ENCODE data around the gene SYT14.
"Not testable (repeated sequence)": the region's sequence is repeated elsewhere in the genome, so short reads cannot be mapped to it uniquely, and the experiment has no call there.

Gene SYT14

DNA sequence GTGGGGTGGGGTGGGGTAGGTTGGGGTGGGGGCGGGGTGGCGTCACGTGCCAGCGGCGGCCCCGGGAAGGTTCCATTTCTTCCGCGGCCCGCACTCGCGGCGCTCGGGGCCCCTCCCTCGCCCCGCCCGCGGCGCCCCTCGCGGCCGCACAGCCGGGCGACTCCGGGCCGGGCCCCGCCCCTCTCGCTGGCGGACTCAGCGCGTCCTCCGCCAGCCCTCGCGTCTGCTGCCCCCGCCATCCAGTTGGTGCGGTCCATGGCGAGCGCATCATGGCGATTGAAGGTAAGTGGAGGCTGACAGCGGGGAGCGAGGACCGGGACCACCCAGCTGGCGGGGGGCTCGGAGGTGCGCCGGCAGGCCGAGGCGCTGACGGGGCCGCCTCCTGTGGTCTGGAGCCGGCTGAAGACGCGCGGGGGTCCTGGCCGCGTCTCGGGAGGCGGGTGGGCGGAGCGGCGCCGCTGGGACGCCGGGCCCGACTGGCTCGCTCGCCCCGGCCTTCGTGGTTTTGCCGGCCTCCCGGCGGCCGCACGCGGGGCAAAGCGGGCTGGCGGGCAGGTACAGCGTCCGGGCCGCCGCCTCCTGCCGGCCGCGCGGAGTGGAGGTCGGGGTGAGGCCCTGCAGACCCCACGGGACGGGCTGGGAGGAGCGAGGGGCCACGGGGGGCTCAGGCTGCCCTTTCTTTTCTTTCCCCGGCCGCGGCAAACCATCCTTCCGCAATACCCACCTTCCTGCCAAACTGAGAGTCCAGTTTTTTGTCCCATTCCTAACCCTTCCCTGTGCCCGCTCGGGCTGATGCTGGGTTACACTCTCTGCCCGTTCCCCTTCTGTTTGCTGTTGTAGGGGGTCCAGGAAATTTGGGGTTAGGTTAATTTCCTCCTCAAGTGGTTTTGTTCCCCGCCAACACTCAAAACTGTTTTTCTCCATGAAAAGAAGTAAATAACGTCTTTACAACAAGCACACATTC lies at the start of gene SYT14:
Gene SYT14, plus strand, starts transcription at position 222 of the 964 bp plus-strand sequence. Its CDS starts 48 bp downstream, at position 270.
- no peak for DNase-seq (ENCODE audit: low read depth in 2 of 2)

DNA sequence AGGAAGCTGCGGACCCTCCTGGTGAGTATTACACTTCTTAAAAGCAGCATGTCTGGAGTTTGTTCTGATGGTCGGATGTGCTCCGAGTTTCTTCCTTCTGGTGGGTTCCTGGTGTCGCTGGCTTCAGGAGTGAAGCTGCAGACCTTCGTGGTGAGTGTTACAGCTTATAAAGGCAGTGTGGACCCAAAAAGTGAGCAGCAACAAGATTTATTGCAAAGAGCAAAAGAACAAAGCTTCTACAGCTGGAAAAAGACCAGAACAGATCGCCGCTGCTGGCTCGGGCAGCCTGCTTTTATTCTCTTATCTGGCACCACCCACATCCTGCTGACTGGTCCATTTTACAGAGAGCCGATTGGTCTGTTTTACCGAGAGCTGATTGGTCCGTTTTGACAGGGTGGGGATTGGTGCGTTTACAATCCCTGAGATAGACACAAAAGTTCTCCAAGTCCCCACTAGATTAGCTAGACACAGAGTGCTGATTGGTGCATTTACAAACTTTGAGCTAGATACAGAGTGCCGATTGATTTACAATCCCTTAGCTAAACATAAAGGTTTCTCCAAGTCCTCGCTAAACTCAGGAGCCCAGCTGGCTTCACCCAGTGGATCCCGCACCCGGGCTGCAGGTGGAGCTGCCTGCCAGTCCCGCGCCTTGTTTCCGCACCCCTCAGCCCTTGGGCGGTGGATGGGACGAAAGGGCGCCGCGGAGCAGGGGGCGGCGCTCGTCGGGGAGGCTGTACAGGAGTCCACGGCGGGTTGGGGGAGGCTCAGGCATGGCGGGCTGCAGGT lies 49.5 kb upstream of the SYT14 start:
- DNase-seq (ENCODE audit: low read depth in 2 of 2), result not testable (repeated sequence)

DNA sequence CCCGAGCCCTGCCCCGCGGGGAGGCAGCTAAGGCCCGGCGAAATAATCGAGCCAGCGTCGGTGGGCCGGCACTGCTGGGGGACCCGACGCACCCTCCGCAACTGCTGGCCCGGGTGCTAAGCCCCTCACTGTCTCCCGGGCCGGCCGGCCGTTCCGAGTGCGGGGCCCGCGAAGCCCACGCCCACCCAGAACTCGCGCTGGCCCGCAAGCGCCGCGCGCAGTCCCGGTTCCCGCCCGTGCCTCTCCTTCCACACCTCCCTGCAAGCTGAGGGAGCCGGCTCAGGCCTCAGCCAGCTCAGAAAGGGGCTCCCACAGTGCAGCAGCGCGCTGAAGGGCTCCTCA lies 49.0 kb upstream of the SYT14 start:
- no peak for DNase-seq (ENCODE audit: low read depth in 2 of 2)

DNA sequence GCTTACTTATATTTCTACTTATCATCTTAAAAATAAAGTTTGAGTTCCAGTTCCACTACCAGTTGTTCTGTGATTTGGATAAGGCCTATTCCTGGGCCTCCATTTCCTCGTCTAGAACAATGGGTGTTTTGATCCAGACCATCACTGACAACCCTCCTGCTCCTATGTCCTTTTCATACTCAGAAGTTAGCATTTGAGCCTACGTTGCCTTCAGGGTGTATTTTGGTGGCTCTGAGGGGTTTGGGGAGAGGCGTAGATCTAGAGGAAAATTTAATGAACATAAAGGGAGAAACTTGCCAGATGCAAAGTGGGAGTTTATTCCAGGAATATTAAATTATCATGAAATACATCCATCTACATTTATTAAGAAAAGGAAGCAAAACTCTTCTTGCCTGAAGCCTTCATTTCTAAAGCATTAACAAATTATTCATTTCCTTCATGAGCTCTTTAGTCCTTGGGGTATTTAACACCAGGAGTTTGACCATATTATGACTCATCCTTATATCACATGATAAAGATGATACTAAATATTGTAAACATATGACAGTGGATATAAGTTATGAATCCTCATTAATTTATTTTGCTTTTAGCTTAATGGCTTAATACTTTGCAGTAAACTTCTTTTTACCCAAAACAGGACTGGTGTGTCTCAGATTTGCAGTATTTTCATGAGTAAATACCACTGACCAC lies 47.2 kb upstream of the SYT14 start:
- DNase-seq (ENCODE audit: low read depth in 2 of 2), result no peak

DNA sequence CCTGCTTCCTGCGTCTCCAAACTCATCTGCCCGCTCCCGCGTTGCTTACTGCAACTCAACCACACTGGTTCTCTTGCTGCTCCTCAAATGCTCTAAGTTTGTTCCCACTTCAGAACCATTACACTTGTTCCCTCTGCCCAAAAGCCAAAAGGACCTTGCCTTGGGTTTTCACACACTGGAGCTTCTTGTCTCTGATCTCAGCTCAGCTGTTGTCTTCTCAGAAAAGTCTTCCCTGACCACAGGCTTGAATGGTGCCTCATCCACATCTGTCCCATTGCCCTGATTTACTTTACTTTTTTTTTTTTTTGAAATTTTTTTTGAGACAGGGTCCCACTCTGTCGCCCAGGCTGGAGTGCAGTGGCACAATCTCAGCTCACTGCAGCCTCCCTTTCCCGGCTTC lies 44.3 kb upstream of the SYT14 start:
- DNase-seq (ENCODE audit: low read depth in 2 of 2), result no peak

DNA sequence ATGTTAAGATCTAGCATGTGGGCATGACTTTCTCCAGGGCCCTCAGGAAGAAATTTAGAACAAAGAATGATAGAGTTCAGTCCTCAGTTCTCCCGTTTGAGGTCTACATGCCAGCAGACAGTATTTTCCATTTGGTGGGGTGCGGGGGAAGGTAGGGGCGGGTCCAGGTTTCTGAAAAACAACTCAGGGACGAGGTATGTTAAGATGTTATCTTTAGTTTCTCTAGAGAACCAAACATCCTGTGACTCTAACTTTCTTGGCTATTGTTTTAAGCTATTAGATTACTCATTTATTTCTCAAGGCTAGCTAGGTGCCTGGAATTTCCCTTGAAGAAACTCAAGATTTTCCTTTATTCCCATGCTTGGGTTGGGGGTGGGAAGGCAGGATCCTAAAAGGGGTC lies 42.3 kb upstream of the SYT14 start:
- no peak for DNase-seq (ENCODE audit: low read depth in 2 of 2)

DNA sequence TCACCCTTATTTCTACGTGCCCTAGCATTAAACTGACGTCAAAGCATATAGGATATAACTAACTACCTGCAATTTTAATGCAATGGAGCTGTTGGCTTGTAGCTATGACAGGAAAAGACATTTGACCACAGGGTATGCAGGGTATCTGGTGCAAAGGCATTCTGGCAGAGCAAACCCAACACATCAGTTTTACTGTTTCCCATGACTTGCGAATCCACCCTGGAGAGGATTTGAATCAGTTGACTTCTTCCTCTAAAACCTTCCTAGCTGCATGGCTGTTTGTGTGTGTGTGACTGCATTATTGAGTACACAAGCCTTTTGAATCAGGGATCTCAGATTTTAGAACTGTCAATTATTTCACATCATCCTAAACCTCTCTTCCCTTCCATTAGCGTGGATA lies 41.7 kb upstream of the SYT14 start:
- no peak for DNase-seq (ENCODE audit: low read depth in 2 of 2)

DNA sequence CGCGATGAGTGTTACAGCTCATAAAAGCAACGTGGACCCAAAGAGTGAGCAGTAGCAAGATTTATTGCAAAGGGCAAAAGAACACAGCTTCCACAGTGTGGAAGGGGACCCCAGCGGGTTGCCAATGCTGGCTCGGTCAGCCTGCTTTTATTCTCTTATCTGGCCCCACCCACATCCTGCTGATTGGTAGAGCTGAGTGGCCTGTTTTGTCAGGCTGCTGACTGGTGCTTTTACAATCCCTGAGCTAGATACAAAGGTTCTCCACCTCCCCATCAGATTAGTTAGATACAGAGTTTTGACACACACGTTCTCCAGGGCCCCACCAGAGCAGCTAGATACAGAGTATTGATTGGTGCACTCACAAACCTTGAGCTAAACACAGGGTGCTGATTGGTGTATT lies 39.7 kb upstream of the SYT14 start:
- not testable (repeated sequence) for DNase-seq (ENCODE audit: low read depth in 2 of 2)

DNA sequence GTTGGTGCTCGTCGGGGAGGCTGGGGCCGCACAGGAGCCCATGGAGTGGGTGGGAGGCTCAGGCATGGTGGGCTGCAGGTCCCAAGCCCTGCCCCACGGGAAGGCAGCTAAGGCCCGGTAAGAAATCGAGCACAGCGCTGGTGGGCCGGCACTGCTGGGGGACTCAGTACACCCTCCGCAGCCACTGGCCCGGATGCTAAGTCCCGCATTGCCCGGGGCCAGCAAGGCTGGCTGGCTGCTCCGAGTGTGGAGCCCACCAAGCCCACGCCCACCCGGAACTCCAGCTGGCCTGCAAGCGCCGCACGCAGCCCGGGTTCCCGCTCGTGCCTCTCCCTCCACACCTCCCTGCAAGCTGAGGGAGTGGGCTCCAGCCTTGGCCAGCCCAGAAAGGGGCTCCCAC lies 39.2 kb upstream of the SYT14 start:
- DNase-seq (ENCODE audit: low read depth in 2 of 2), result not testable (repeated sequence)

DNA sequence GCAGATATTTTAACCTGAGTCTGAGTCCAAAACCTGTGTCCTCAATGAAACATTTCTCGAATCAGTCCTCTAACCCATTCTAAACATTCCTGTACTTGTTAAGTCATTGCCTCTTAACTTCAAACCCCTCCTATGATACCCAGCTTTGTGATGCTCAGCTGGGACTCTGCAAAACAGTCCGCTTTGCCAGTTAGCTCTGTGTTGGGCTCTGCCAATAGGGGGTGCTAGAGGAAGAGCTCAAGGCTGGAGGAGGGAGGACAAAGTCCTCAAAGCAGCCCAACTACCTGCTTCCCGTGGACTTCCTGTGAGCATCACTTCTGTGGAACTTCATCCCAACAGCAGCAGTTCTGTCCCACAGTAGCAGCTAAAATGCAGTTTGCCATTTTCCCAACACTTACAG lies 38.1 kb upstream of the SYT14 start:
- no peak for DNase-seq (ENCODE audit: low read depth in 2 of 2)

DNA sequence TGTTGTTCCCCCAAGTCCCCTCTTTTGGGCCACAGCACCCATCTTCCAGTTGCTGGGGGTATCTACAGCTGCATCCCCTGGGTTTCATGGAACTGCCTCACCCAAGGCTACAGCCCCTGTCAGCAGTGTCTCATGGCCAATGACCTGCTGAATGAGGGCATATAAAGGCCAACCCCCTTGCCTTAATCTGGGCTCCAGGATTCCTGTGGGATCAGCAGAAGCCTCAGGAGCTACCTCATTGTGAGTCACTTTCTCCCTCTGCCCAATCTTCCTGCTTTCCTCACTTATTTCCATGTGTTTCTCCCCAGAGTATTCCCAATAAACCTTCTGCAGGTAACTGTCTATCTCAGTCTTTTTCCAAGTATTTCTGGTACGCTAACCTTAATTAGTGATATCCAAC lies 37.3 kb upstream of the SYT14 start:
- DNase-seq (ENCODE audit: low read depth in 2 of 2), result no peak

DNA sequence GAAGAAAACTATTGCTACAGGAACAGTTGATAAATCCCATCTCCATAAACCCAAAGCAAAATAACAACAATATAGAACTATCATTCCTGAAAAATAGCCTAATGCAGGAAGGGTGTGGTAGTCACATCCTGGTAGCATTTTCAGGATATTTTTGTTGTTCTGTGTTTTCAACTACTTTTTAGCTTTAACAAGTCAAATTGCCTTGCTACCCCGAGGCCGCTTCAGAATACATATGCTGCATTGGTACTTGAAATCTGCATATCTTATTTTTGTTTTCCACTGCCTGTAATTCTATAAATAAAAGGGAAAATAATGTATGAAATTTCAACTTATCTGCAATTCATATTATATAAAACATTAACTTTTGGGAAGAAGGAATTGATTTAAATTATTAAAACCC lies 36.8 kb upstream of the SYT14 start:
- DNase-seq (ENCODE audit: low read depth in 2 of 2), result no peak

DNA sequence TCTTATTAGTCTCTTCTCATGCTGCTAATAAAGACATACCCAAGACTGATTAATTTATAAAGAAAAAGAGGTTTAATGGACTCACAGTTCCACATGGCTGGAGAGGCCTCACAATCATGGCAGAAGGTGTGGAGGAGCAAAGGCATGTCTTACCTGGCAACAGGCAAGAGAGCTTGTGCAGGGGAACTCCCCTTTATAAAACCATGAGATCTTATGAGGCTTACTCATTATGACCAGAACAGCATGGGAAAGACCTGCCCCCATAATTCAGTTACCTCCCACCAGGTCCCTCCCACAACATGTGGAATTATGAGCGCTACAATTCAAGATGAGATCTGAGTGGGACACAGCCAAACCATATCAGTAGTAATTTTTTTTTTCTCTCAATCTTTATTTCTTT lies 33.2 kb upstream of the SYT14 start:
- not testable (repeated sequence) for DNase-seq (ENCODE audit: low read depth in 2 of 2)

DNA sequence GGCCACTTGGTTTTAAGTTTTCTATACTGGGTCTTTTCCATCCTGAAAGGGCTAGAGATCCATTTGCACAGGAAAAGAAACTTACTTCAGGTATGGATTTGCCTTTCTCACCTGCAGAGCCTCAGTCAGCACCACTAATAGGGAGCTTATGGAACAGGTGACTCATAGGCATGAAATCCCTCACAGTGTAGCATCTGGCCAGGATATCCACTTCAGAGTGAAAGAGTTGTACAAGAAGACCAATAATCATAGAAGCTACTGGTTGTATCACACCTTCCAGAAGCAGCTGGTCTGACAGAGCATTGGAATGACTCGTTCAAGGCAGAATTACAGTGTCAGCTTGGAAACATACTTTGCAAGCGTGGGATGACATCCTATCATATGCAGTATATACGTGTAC lies 26.3 kb upstream of the SYT14 start:
- no peak for DNase-seq (ENCODE audit: low read depth in 2 of 2)

DNA sequence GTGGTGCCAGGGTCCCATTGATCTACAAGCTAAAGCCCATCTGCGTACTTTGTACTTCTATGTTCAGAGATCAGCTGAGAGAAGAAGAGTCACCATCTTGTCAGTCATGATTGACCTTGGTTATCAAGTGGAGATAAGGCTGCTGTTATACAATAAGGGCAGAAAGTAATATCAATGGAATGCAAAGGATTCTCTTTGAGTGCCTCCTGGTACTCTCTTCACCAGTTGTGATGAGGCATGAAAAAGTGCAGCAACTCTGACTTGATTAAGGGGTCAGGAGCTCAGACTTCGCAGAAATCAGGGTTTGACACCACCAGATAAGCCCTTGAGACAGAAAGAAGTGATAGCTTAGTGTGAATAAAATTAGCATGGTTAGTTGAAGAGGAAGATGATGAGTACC lies 25.7 kb upstream of the SYT14 start:
- DNase-seq (ENCODE audit: low read depth in 2 of 2), result no peak

DNA sequence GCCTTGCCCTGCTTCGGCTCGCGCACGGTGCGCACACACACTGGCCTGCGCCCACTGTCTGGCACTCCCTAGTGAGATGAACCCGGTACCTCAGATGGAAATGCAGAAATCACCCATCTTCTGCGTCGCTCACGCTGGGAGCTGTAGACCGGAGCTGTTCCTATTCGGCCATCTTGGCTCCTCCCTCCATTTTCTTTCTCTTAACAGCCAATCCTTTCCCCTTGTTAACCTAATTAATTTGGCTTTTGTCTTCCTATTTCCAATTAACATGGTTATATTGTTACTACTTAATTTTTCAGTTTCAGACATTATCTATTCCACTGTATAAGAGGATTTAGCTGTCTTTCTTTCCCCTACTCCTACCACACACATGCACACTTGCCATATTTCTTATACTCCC lies 18.4 kb upstream of the SYT14 start:
- not testable (repeated sequence) for DNase-seq (ENCODE audit: low read depth in 2 of 2)

DNA sequence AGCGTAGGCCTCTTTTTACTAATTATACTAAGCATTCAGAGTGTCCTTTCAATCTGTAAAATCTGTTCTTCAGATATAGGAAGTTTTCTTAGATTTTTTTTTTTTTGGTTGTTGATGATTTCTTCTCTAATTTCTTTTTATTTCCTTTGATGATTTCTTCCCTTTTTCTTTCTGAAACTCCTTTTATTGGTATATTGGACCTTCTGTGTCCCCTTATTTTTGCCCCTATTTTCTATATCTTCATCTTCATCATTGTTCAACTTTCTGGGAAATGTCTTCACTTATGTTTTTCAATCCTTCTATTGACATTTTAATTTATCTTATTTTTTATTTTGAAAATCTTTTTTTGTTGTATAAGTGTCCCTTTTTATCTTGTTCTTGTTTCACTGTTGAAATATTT lies 17.2 kb upstream of the SYT14 start:
- DNase-seq (ENCODE audit: low read depth in 2 of 2), result no peak

DNA sequence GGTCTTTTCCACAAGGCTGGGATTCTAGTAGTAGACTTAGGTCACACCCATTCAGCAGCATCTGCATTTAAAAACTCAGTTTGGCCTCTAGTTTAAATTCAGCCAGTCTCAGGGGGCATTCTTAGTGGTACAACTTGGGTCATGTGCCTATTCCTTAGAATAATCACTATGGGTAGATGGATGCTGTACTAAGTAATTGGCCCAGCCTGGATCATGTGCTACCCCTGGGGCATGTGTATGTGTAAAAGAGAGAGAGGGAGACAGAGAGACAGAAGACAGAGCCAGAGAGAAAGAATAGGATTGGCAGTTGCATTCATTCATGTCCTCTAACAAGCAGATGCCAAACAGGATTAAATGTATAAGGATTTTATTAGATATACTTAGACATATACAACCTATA lies 13.6 kb upstream of the SYT14 start:
- no peak for DNase-seq (ENCODE audit: low read depth in 2 of 2)

DNA sequence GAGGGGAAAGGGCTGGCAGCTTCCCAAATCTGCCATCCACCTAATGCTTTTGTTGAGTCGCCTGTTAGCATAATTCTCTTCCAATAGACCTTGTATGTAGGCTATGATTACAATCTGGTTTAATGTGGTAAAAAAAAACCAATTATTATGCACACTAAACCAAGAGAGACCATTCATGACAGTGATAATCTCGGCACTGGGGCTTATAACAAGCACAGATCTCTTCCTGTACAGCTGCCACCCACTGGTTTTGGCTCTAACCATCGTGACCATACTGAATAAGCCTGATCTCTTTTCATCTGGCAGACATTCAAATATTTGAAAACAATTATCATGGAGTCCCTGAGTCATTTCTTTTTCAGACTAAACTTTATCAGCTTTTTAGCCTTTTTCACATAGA lies 12.0 kb upstream of the SYT14 start:
- DNase-seq (ENCODE audit: low read depth in 2 of 2), result no peak

DNA sequence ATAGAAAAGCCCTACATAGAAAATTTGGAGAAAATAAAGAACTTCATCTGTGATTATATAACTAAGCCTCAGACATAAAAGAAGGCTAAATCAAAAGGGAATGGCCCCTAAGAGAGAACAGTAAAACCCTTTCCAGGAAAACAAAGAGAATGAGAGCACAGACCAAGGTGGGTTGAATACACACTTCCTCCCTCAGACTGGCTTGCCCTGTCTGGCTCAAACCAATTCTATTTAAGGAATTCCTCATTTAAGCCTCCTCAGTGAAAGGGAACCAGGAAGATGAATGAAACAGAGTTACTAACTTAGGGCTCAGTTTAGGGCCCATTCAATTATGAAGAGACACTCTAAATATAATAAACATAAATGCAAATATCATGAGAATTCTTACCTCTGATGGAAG lies 10.6 kb upstream of the SYT14 start:
- no peak for DNase-seq (ENCODE audit: low read depth in 2 of 2)

DNA sequence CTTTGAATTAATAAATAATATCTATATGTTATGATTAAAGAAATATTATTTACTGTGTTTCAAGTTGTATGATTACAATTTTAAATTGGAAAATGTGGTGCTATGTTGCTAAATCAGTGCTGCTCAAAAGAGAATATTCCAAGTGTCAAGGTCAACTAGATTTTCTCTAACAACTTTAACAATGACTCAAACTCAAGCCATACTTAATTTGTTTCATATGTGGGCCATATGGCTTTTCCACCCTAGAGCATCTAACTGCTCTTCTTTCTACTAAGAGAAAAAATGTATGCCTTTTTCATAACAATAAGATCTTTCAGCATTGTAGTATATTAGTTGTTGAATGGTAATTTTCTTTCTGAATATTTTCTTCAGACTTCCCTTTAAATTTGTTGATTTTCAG lies 8.3 kb upstream of the SYT14 start:
- no peak for DNase-seq (ENCODE audit: low read depth in 2 of 2)

DNA sequence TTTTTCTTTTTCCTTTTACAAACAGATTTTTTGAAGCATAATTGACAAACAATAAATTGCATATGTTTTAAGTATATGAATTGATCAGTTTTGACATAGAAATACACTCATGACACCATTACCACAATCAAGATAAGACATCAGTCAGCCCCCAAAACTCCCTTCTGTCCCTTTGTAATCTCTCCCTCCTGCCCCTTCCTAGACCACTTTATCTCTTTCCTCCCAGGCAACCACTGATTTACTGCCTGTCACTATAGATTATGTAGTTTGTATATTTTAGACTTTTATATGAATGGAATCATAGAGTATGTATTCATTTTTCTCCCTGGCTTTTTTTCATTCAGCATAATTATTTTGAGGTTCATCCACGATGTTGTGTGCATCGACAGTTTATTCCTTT lies 6.9 kb upstream of the SYT14 start:
- no peak for DNase-seq (ENCODE audit: low read depth in 2 of 2)

DNA sequence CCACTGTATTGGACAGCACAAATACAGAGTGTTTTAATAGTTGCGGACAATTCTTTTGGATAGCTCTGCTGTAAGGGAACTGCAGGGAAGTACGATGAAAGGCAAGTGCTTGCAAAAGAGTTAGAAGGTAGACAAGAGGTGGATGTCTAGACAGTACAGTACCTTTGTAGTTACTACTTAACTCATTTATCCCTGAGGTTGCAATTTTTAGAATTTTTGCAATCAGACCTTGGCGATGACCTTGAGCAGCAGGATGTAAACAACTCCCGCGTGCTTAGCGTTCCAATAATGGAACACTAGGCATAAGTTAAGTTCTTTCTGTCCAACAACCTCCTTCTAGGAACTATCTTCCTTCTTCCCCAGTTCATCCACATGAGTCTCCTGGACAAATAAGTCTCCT lies 1.9 kb upstream of the SYT14 start:
- no peak for DNase-seq (ENCODE audit: low read depth in 2 of 2)
